ENCODE measurements around the gene CT45A1. TPM values are rescaled to one million over a fixed set of nuclear protein-coding genes. Genes with fewer than 3 reads are reported as not detected.
A peak's percentile ranks its signal among the peaks of the same experiment; 100 is the strongest.
"Not testable (repeated sequence)": the region's sequence is repeated elsewhere in the genome, so short reads cannot be mapped to it uniquely, and the experiment has no call there.

The CT45A1 gene
- polyA plus RNA-seq, 4 donors = not detected

- Histone ChIP-seq H3K9me3 (ENCODE audit: control insufficient read depth in 2 of 2, insufficient read depth in 1 of 2, low read depth in 1 of 2, low read length in 1 of 2) (no peaks in the 10 kb centered on the region), H3K4me1 (ENCODE audit: control insufficient read depth in 3 of 3, insufficient read depth in 2 of 3, low read depth in 1 of 3, low read length in 2 of 3) (no peaks in the 10 kb centered on the region), H3K4me3 (ENCODE audit: low read depth in 1 of 3, low read length in 3 of 3) (no peak overlapping the region), H3K27me3 (ENCODE audit: control insufficient read depth in 3 of 3, insufficient read depth in 3 of 3, low read length in 3 of 3) (no peaks in the 10 kb centered on the region), H3K36me3 (ENCODE audit: control insufficient read depth in 3 of 3, insufficient read depth in 2 of 3, low read depth in 1 of 3, low read length in 3 of 3) (no peaks in the 10 kb centered on the region), H3K27ac (ENCODE audit: low read depth in 1 of 3, low read length in 2 of 3) (no peak overlapping the region)
- no peak for FAIRE-seq
- 37 to 48% (median 42%) methylated on average over 4 of the region's 4 CpGs for WGBS, 3 donors
- DNase-seq = no peak
These were observed 24.1 kb downstream of the CT45A1 start for GRCh38 chrX:135737366-135738071.

- no peaks in the 10 kb centered on the region for H3K36me3 ChIP-seq (ENCODE audit: control insufficient read depth in 3 of 3, insufficient read depth in 2 of 3, low read depth in 1 of 3, low read length in 3 of 3)
- no peak for FAIRE-seq
- H3K4me3 ChIP-seq (ENCODE audit: low read depth in 1 of 3, low read length in 3 of 3) = no peak overlapping the region
- no peaks in the 10 kb centered on the region for H3K4me1 ChIP-seq (ENCODE audit: control insufficient read depth in 3 of 3, insufficient read depth in 2 of 3, low read depth in 1 of 3, low read length in 2 of 3)
- H3K27ac ChIP-seq (ENCODE audit: low read depth in 1 of 3, low read length in 2 of 3) = no peak overlapping the region
- peak in 1 of 2 donors; percentile 0 for DNase-seq
- H3K27me3 ChIP-seq (ENCODE audit: control insufficient read depth in 3 of 3, insufficient read depth in 3 of 3, low read length in 3 of 3) = no peaks in the 10 kb centered on the region
- no peaks in the 10 kb centered on the region for H3K9me3 ChIP-seq (ENCODE audit: control insufficient read depth in 2 of 2, insufficient read depth in 1 of 2, low read depth in 1 of 2, low read length in 1 of 2)
- 54 to 73% (median 65%) methylated on average over 14 to 18 of the region's 18 CpGs for WGBS, 3 donors
These were observed 27.3 kb downstream of the CT45A1 start for GRCh38 chrX:135740681-135741149.

GRCh38 chrX:135741192-135741715 lies 27.8 kb downstream of the CT45A1 start:
- no peaks in the 10 kb centered on the region for H3K4me1 ChIP-seq (ENCODE audit: control insufficient read depth in 3 of 3, insufficient read depth in 2 of 3, low read depth in 1 of 3, low read length in 2 of 3)
- H3K4me3 ChIP-seq (ENCODE audit: low read depth in 1 of 3, low read length in 3 of 3) = no peak overlapping the region
- H3K27ac ChIP-seq (ENCODE audit: low read depth in 1 of 3, low read length in 2 of 3) = no peak overlapping the region
- WGBS, 3 donors = 85 to 93% (median 93%) methylated on average over 19 to 23 of the region's 23 CpGs
- H3K36me3 ChIP-seq (ENCODE audit: control insufficient read depth in 3 of 3, insufficient read depth in 2 of 3, low read depth in 1 of 3, low read length in 3 of 3) = no peaks in the 10 kb centered on the region
- no peaks in the 10 kb centered on the region for H3K9me3 ChIP-seq (ENCODE audit: control insufficient read depth in 2 of 2, insufficient read depth in 1 of 2, low read depth in 1 of 2, low read length in 1 of 2)
- no peak for DNase-seq
- no peak for FAIRE-seq
- H3K27me3 ChIP-seq (ENCODE audit: control insufficient read depth in 3 of 3, insufficient read depth in 3 of 3, low read length in 3 of 3) = no peaks in the 10 kb centered on the region

- FAIRE-seq = not testable (repeated sequence)
- WGBS, 3 donors = 86 to 95% (median 89%) methylated on average over 3 of the region's 4 CpGs
These were observed 31.3 kb downstream of the CT45A1 start for GRCh38 chrX:135744739-135745138.

GRCh38 chrX:135768091-135768490 lies 54.7 kb downstream of the CT45A1 start, which contains the start of gene CT45A3:
CT45A3 (minus strand) TSS chrX:135768191; CDS start chrX:135764444, 3,747 bp downstream.
- not testable (repeated sequence) for H3K4me1 ChIP-seq (ENCODE audit: control insufficient read depth in 3 of 3, insufficient read depth in 2 of 3, low read depth in 1 of 3, low read length in 2 of 3); H3K36me3 ChIP-seq (ENCODE audit: control insufficient read depth in 3 of 3, insufficient read depth in 2 of 3, low read depth in 1 of 3, low read length in 3 of 3); H3K9me3 ChIP-seq (ENCODE audit: control insufficient read depth in 2 of 2, insufficient read depth in 1 of 2, low read depth in 1 of 2, low read length in 1 of 2); FAIRE-seq; DNase-seq; H3K27me3 ChIP-seq (ENCODE audit: control insufficient read depth in 3 of 3, insufficient read depth in 3 of 3, low read length in 3 of 3); H3K4me3 ChIP-seq (ENCODE audit: low read depth in 1 of 3, low read length in 3 of 3); H3K27ac ChIP-seq (ENCODE audit: low read depth in 1 of 3, low read length in 2 of 3)
- no CpG with 5 or more reads among the region's 17 CpGs for WGBS, 3 donors

More at GRCh38 chrX:135744739-135745138, 31.3 kb downstream of the CT45A1 start:
- not testable (repeated sequence) for H3K4me3 ChIP-seq (ENCODE audit: low read depth in 1 of 3, low read length in 3 of 3); H3K27me3 ChIP-seq (ENCODE audit: control insufficient read depth in 3 of 3, insufficient read depth in 3 of 3, low read length in 3 of 3); H3K27ac ChIP-seq (ENCODE audit: low read depth in 1 of 3, low read length in 2 of 3); DNase-seq; H3K36me3 ChIP-seq (ENCODE audit: control insufficient read depth in 3 of 3, insufficient read depth in 2 of 3, low read depth in 1 of 3, low read length in 3 of 3); H3K4me1 ChIP-seq (ENCODE audit: control insufficient read depth in 3 of 3, insufficient read depth in 2 of 3, low read depth in 1 of 3, low read length in 2 of 3); H3K9me3 ChIP-seq (ENCODE audit: control insufficient read depth in 2 of 2, insufficient read depth in 1 of 2, low read depth in 1 of 2, low read length in 1 of 2)

Other genes starting within 250 kb of the CT45A1 start
- 10 to 100 TPM in 2 of 4 donors, 1 to 10 TPM in 2; 2.4 to 11.1 (median 10.3) TPM for gene INTS6L, start 193.0 kb upstream of the CT45A1 start, polyA plus RNA-seq
- not detected for gene CT45A3, start 54.6 kb downstream of the CT45A1 start, polyA plus RNA-seq
- not detected for gene CT45A5, start 71.9 kb downstream of the CT45A1 start, polyA plus RNA-seq
- gene CT45A6, start 89.1 kb downstream of the CT45A1 start, polyA plus RNA-seq = not detected
- not detected for gene CT45A2, start 106.4 kb downstream of the CT45A1 start, polyA plus RNA-seq
- gene CT45A7, start 123.6 kb downstream of the CT45A1 start, polyA plus RNA-seq = not detected
- gene CT45A8, start 140.9 kb downstream of the CT45A1 start, polyA plus RNA-seq = not detected
- gene CT45A9, start 158.2 kb downstream of the CT45A1 start, polyA plus RNA-seq = not detected
- not detected for gene CT45A10, start 179.8 kb downstream of the CT45A1 start, polyA plus RNA-seq
- gene SAGE1, start 180.1 kb downstream of the CT45A1 start, polyA plus RNA-seq = not detected

All from small intestine (tissue), 7 donors.